GM12878 (cell line): Measurements from ENCODE around the gene DYNLT2. TPM values are rescaled to one million over a fixed set of nuclear protein-coding genes. Genes with fewer than 3 reads are reported as not detected.

ENCODE experiments used
- ATAC-seq: fragments of 200-7000 bp; cut with Tn5 transposase; 3 replicates; pipeline ENCODE4 v1.9.1; 2020; ENCODE audit warnings: mild to moderate bottlenecking, moderate library complexity
- BruUV-seq: library from RNA; stranded (reverse); fragments of 400-500 nt; replicated peaks from 2 replicates; lab custom pipeline; 2021; lab: Mats Ljungman, UMichigan
- CTCF ChIA-PET: fragments of 300-600 bp; sonication (Branson Sonifier 250); formaldehyde crosslinking; extraction: SDS; loops from one replicate; lab custom pipeline; 2021; ENCODE audit warnings: inconsistent platforms; lab: Yijun Ruan, JAX
- POLR2A ChIA-PET: fragments of 350-600 bp; formaldehyde crosslinking; extraction: SDS; loops from one replicate; lab custom pipeline; 2021; ENCODE audit warnings: inconsistent platforms; lab: Charles Lee
- RAD21 ChIA-PET: fragments of 300-600 bp; sonication (Branson Sonifier 250); formaldehyde crosslinking; loops from one replicate; lab custom pipeline; 2023; ENCODE audit warnings: antibody characterized with exemption; ENCODE audit not compliant: unreplicated experiment; lab: Charles Lee
- SMC1A ChIA-PET: fragments of 300-600 bp; sonication (Branson Sonifier 250); formaldehyde crosslinking; loops from one replicate; lab custom pipeline; 2023; ENCODE audit not compliant: unreplicated experiment, uncharacterized antibody; lab: Charles Lee
- DNase-seq: peaks from one replicate; pipeline ENCODE4 v3.0.0-alpha.2; 2011; ENCODE audit warnings: low read depth, low spot score
- FAIRE-seq: peaks from 3 replicates; lab custom pipeline; 2011; peaks lifted over from hg19 to GRCh38; lab: Jason Lieb, UNC
- H2AFZ ChIP-seq: 2 replicates; pipeline ENCODE4 v1.6.0; 2011; ENCODE audit warnings: low read depth, low read length, control low read depth; ENCODE audit not compliant: control insufficient read depth
- H3K27ac ChIP-seq: 2 replicates; pipeline ENCODE4 v1.5.1; 2011; ENCODE audit warnings: control low read depth; ENCODE audit not compliant: control insufficient read depth, insufficient read depth
- H3K27me3 ChIP-seq, 2 experiments: replicated peaks in 1 of 2; 2 replicates each; pipeline versions ENCODE4 v1.6.0 to v1.6.1; 2011; ENCODE audit warnings: low read length in 1 of 2; ENCODE audit not compliant: control insufficient read depth in 2 of 2, insufficient read depth in 2 of 2
- H3K36me3 ChIP-seq, 2 experiments: 2 replicates each; pipeline ENCODE4 v1.5.1; 2011; ENCODE audit warnings: low read length in 1 of 2; ENCODE audit not compliant: control insufficient read depth in 2 of 2, insufficient read depth in 2 of 2
- H3K4me1 ChIP-seq: 2 replicates; pipeline ENCODE4 v1.6.1; 2011; ENCODE audit warnings: mild to moderate bottlenecking, low read length, moderate library complexity, mixed read lengths; ENCODE audit not compliant: control insufficient read depth, insufficient read depth
- H3K4me2 ChIP-seq: 2 replicates; pipeline ENCODE4 v1.6.0; 2011; ENCODE audit warnings: control low read depth; ENCODE audit not compliant: control insufficient read depth, insufficient read depth
- H3K4me3 ChIP-seq: fragments of 200-600 bp; sonication (generic); 2 replicates; pipeline ENCODE4 v1.5.1; 2016
- H3K79me2 ChIP-seq: 2 replicates; pipeline ENCODE4 v1.6.0; 2011; ENCODE audit warnings: low read length; ENCODE audit not compliant: control insufficient read depth, insufficient read depth
- H3K9ac ChIP-seq: 2 replicates; pipeline ENCODE4 v1.8.0; 2011; ENCODE audit warnings: low read length, control low read depth, mixed read lengths; ENCODE audit not compliant: control insufficient read depth, insufficient read depth
- H3K9me3 ChIP-seq: replicated peaks from 3 replicates; pipeline ENCODE4 v1.5.1; 2011; ENCODE audit warnings: mild to moderate bottlenecking, low read length; ENCODE audit not compliant: control insufficient read depth, insufficient read depth
- H4K20me1 ChIP-seq: 2 replicates; pipeline ENCODE4 v1.6.0; 2011; ENCODE audit not compliant: control insufficient read depth, insufficient read depth
- BMI1 ChIP-seq: fragments of 450-650 bp; IDR thresholded peaks from 2 replicates; pipeline ENCODE4 v1.6.1; 2016; ENCODE audit warnings: mild to moderate bottlenecking, moderate library complexity, borderline replicate concordance
- EZH2 ChIP-seq: IDR thresholded peaks from 2 replicates; pipeline ENCODE4 v1.6.1; 2012; ENCODE audit warnings: low read depth, mild to moderate bottlenecking, control low read depth, inconsistent platforms, low read length, borderline replicate concordance; ENCODE audit not compliant: control insufficient read depth
- FOS ChIP-seq: IDR thresholded peaks from 3 replicates; pipeline ENCODE4 v1.6.1; 2011; ENCODE audit warnings: borderline replicate concordance; ENCODE audit not compliant: insufficient read length; ENCODE audit errors: extremely low read depth
- FOXK2 ChIP-seq: fragments of 450-650 bp; IDR thresholded peaks from 2 replicates; pipeline ENCODE4 v1.6.1; 2017; ENCODE audit warnings: mild to moderate bottlenecking, moderate library complexity
- IRF4 ChIP-seq: IDR thresholded peaks from 2 replicates; pipeline ENCODE4 v1.6.1; 2011; ENCODE audit warnings: low read depth, low read length
- KAT2A ChIP-seq: conservative IDR thresholded peaks from 2 replicates; pipeline ENCODE4 v1.6.1; 2011; ENCODE audit warnings: low read depth, low read length; ENCODE audit not compliant: control insufficient read depth
- NR2F1 ChIP-seq: fragments of 450-650 bp; conservative IDR thresholded peaks from 2 replicates; pipeline ENCODE4 v1.6.1; 2017; ENCODE audit warnings: mild to moderate bottlenecking
- POLR2AphosphoS2 ChIP-seq: IDR thresholded peaks from 2 replicates; pipeline ENCODE4 v1.6.1; 2011; ENCODE audit warnings: low read depth, mild to moderate bottlenecking, low read length, improper control_type of control experiment, moderate library complexity
- RAD21 ChIP-seq: IDR thresholded peaks from 2 replicates; pipeline ENCODE4 v1.6.1; 2011; ENCODE audit warnings: mild to moderate bottlenecking, low read depth, low read length, moderate library complexity; ENCODE audit not compliant: insufficient read depth
- RFX5 ChIP-seq: IDR thresholded peaks from 2 replicates; pipeline ENCODE4 v1.6.1; 2011; ENCODE audit warnings: low read depth, low read length, improper control_type of control experiment
- SIN3A ChIP-seq: IDR thresholded peaks from 2 replicates; pipeline ENCODE4 v1.6.1; 2012; ENCODE audit warnings: low read depth, low read length, improper control_type of control experiment
- SMARCA5 ChIP-seq: fragments of 450-650 bp; IDR thresholded peaks from 2 replicates; pipeline ENCODE4 v1.6.1; 2017; ENCODE audit warnings: mild to moderate bottlenecking
- STAT1 ChIP-seq: fragments of 450-650 bp; conservative IDR thresholded peaks from 2 replicates; pipeline ENCODE4 v1.6.1; 2014; ENCODE audit warnings: antibody characterized with exemption, mild to moderate bottlenecking
- TCF3 ChIP-seq: IDR thresholded peaks from 2 replicates; pipeline ENCODE4 v1.6.1; 2012; ENCODE audit warnings: low read depth, mild to moderate bottlenecking, low read length, borderline replicate concordance; ENCODE audit not compliant: insufficient read depth
- WGBS: methylation state at CpG from one replicate; pipeline ENCODE4 v1.1.6; 2016; ENCODE audit warnings: low lambda C conversion rate; ENCODE audit not compliant: insufficient replicate concordance, insufficient coverage; ENCODE audit errors: missing lambda C conversion rate; 5-methylcytosine and 5-hydroxymethylcytosine counted together
- in situ Hi-C: fragments of 300-500 bp; cut with MboI; formaldehyde crosslinking; loops from 9 replicates; pipeline ENCODE4 v1.14.3; 2018; ENCODE audit warnings: mixed read lengths
- intact Hi-C: fragments of 100-400 bp; cut with micrococcal nuclease; formaldehyde crosslinking; loops from one replicate; pipeline ENCODE4 v1.14.2; 2022; ENCODE audit not compliant: unreplicated experiment
- polyA plus RNA-seq, 11 experiments: library from polyadenylated mRNA; depleted of rRNA in 4 of 11; unstranded in 6 of 11; stranded (reverse) in 5 of 11; fragments of >200 nt; fragmentation: Nextera tagmentation in 4 of 11; fragmentation: Illumina TruSeq in 1 of 11; extraction: Ambion mirVana in 4 of 11; extraction: Trizol in 1 of 11; gene quantifications; 1 replicate in 1 of 11; 2 replicates in 10 of 11; pipeline versions ENCODE4 v1.2.1 to v1.2.3, GENCODE V29; 2011 to 2016; ENCODE audit warnings: inconsistent platforms in 2 of 11, missing spikeins in 2 of 11, low read depth in 1 of 11
- total RNA-seq, 4 experiments: library from RNA; depleted of rRNA in 3 of 4; stranded (reverse); fragments of >200 nt in 3 of 4; fragmentation: Illumina TruSeq in 1 of 4; extraction: Trizol in 1 of 4; gene quantifications; 2 replicates each; pipeline versions ENCODE4 v1.2.1 to v1.2.3, GENCODE V29; 2013 to 2021
- TF ChIP-seq, protein P1 (sequence below): fragments of 450-650 bp; IDR thresholded peaks from 2 replicates; pipeline ENCODE4 v1.6.1; 2017; ENCODE audit warnings: mild to moderate bottlenecking, low read depth, inconsistent platforms; ENCODE audit not compliant: poor library complexity, severe bottlenecking

The DYNLT2 gene
- total and polyA plus RNA-seq, 10 of the 15 experiments (the other 5 are each of a cell fraction or from before 2014, with no cell fraction given), result 2.2 to 5.9 (median 5.4) TPM

DNA sequence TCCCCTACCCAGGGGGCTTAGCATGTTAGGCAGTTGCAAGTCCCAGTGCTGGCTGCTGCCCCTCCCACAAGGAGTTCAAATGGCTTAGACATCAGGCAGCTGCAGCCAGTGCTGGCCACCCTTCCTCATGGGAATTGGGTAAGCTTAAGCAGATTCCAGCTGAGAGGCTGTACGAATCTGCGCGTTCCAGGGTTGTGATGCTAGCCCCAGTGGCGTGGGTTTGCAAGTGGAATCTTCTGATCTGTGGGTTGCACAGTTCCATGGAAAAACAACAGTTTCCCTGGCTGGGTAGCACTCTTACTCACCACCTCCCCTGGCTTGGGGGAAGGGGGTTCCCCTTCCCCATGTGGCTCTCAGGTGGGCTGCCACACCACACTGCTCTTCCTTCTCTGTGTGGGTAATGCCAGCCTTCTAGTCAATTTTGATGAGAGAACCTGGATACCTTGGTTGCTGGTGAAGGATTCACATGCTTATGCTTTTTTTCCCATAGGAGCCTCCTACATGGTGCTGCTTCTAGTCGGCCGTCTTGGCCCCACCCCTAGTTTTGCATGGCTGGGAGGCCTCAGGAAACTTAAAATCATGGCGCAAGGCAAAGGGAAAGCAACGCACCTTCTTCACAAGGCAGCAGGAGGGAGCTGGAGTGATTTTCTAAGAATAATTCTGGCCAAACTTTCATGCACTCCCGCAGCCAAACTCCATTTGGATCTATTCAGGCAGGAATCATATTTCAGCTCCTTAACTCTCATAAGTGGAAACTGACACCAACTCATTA, 13.0 kb downstream of the DYNLT2 start:
- Histone ChIP-seq H3K9ac (no peak overlapping the region), H3K9me3 (no peaks in the 10 kb centered on the region), H3K36me3 (no peaks in the 10 kb centered on the region), H3K27ac (no peak overlapping the region), H2AFZ (no peak overlapping the region), H4K20me1 (no peaks in the 10 kb centered on the region), H3K79me2 (no peaks in the 10 kb centered on the region), H3K4me3 (no peak overlapping the region), H3K4me1 (no peaks in the 10 kb centered on the region), H3K4me2 (no peak overlapping the region), H3K27me3 (no peaks in the 10 kb centered on the region)
- ChIA-PET POLR2A (no interaction called here), RAD21 (no interaction called here), SMC1A (no interaction called here), CTCF (no interaction called here)
- FAIRE-seq (no peak), ATAC-seq (no peak), DNase-seq (no peak)
- TF ChIP-seq KAT2A (no peak), EZH2 (no peak), IRF4 (no peak), FOXK2 (no peak), TCF3 (no peak), RAD21 (no peak), POLR2AphosphoS2 (no peak), RFX5 (no peak), NR2F1 (no peak), SMARCA5 (no peak), STAT1 (no peak), BMI1 (no peak), FOS (no peak), SIN3A (no peak)
- TF ChIP-seq, protein P1, sequence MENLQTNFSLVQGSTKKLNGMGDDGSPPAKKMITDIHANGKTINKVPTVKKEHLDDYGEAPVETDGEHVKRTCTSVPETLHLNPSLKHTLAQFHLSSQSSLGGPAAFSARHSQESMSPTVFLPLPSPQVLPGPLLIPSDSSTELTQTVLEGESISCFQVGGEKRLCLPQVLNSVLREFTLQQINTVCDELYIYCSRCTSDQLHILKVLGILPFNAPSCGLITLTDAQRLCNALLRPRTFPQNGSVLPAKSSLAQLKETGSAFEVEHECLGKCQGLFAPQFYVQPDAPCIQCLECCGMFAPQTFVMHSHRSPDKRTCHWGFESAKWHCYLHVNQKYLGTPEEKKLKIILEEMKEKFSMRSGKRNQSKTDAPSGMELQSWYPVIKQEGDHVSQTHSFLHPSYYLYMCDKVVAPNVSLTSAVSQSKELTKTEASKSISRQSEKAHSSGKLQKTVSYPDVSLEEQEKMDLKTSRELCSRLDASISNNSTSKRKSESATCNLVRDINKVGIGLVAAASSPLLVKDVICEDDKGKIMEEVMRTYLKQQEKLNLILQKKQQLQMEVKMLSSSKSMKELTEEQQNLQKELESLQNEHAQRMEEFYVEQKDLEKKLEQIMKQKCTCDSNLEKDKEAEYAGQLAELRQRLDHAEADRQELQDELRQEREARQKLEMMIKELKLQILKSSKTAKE, result no peak
- BruUV-seq, result no TSS peak
- 73% methylated on average over 9 of the region's 9 CpGs for WGBS
- intact Hi-C loops (no loop called here), in situ Hi-C loops (no loop called here)
